ENCODE measurements around the gene WRNIP1.

DNA sequence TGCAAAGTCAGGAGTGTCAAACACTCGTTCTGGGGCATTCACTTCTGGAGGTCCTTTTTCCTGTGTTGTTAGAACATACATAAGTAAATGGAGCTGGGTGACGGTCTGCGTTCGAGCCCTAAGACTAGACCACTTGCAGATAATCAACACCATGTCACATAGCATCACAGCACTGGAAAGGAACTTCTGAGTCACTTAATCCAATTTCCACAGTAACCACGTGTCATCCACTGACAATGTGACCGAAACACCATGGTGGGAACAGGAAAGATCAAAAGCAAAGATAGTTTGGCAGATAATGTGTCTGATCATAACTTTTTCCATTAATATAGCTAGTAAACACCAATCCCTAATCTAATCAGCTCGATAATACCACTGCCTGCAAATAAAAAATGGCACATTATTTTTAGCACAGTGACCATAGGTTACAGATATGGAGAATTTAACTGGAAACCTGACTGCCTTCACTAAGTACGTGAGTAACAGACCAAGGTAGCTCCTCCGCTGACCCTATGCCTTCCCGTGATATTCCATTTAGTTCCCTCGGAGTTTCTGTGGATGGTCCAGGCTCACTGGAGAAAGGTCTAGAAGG, 34.8 kb downstream of the WRNIP1 start:
- TF ChIP-seq TAF1 (IDR thresholded peaks at IDR 0.05; ENCODE audit: borderline replicate concordance, insufficient read depth, low read length) (no peak), POLR2AphosphoS5 (IDR thresholded peaks at IDR 0.05; ENCODE audit: low read depth, low read length) (no peak), REST (IDR thresholded peaks at IDR 0.05; ENCODE audit: insufficient read depth in 1 of 2, low read depth in 2 of 2, low read length in 2 of 2) (no peak), SIN3A (IDR thresholded peaks at IDR 0.05; ENCODE audit: borderline replicate concordance, insufficient read depth, low read length) (no peak)

All from PFSK-1 (cell line).